ACC112 (cell line): ENCODE results near the gene PLEKHD1.

Experiments
- H2AFZ ChIP-seq: fragments of 200-600 bp; sonication (generic); one replicate; pipeline ENCODE4 v1.6.0; 2017; ENCODE audit warnings: antibody characterized with exemption, low read length; ENCODE audit not compliant: unreplicated experiment
- H3K27ac ChIP-seq: fragments of 200-600 bp; sonication (generic); 2 replicates; pipeline ENCODE4 v1.5.1; 2014; ENCODE audit warnings: low read depth, mild to moderate bottlenecking, antibody characterized with exemption, low read length, moderate library complexity
- H3K27me3 ChIP-seq: fragments of 200-600 bp; sonication (generic); 2 replicates; pipeline ENCODE4 v1.6.1; 2014; ENCODE audit warnings: mild to moderate bottlenecking, antibody characterized with exemption, low read length, moderate library complexity, mixed read lengths; ENCODE audit not compliant: insufficient read depth
- H3K36me3 ChIP-seq: fragments of 200-600 bp; sonication (generic); 2 replicates; pipeline ENCODE4 v1.6.1; 2016; ENCODE audit warnings: mild to moderate bottlenecking, antibody characterized with exemption, low read length, moderate library complexity, mixed read lengths; ENCODE audit not compliant: insufficient read depth
- H3K4me1 ChIP-seq: fragments of 200-600 bp; sonication (generic); one replicate; pipeline ENCODE4 v1.6.1; 2016; ENCODE audit warnings: low read length, mixed read lengths; ENCODE audit not compliant: insufficient read depth, unreplicated experiment, control insufficient read depth
- H3K4me3 ChIP-seq: fragments of 200-600 bp; sonication (generic); 2 replicates; pipeline ENCODE4 v1.5.1; 2014; ENCODE audit warnings: mild to moderate bottlenecking, low read depth, low read length
- H3K79me2 ChIP-seq: fragments of 200-600 bp; sonication (generic); one replicate; pipeline ENCODE4 v1.6.0; 2016; ENCODE audit warnings: low read length; ENCODE audit not compliant: control insufficient read depth, unreplicated experiment, insufficient read depth

Gene PLEKHD1

DNA sequence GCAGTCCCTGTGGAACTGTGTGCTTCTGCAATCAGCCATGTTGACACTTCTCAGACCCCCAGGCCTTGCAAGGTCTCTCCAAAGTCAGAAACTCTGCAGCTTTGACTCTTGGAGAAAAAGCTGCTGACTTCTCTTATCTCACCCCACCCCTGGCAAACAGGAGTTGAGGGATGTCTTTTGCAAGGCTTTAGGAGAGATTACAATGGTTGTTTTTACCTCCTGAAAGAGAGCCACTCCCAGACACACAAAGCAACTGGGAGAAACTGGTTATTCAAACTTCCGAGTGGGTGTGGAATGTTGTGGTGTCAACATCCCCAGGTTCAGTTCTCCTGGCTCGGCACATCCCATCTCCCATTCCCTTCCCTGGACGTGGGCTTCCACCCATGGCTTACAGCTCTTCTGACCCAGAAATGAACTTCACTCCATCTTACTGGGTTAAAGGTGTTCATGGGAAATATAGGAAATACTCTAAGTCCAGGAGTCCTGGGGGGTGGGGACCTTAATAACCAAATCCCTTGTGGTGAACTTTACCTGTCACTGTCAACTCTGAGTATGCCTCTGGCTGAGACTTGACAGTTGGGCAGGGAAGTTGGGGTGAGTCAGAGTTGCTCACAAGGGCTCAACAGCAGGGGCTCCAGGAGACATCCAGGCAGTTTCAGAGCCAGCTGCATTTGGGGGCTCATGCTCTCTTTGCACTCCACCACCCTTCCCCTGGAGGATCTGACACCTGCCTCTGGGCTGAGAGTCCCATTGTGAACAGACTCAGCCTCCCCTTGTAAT, 48.2 kb downstream of the PLEKHD1 start:
- no peaks in the 10 kb centered on the region for H3K36me3 ChIP-seq
- H3K4me1 ChIP-seq = no peaks in the 10 kb centered on the region
- H2AFZ ChIP-seq = no peak overlapping the region
- no peaks in the 10 kb centered on the region for H3K79me2 ChIP-seq
- H3K27me3 ChIP-seq = peaks cover 53% of the 10 kb centered on the region
- no peak overlapping the region for H3K4me3 ChIP-seq
- H3K27ac ChIP-seq = no peak overlapping the region

DNA sequence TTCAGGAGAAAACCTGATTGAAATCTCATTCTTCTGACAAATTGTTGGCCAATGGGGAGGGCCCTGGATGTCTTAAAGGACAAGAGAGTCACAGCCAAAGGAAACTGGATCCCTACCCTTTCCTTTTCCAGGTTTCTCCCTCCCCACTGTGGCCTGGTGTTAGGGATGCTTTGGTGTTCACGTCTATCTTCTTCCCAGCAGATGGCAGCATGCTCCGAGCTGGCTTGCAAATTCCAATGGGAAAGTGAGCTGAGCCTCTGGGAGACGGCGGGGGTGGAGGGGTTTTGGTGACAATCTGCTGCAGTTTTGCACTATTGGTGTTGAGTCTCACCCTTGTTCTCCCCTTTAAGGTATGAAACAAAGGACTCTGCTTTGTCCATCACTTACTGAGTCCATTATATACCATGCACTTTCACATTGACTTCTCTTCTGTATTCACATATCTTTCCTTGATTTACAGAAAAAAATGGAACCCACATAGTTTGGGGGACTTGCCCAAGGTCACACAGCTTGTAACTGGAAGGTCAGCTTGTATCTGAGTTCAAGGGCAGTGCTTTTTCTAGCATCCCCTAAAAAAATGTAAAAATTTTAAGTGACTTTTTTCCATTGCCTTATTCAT, 50.8 kb downstream of the PLEKHD1 start:
- Histone ChIP-seq H3K4me1 (no peaks in the 10 kb centered on the region), H3K36me3 (no peaks in the 10 kb centered on the region), H2AFZ (no peak overlapping the region), H3K4me3 (no peak overlapping the region), H3K27ac (no peak overlapping the region), H3K79me2 (no peaks in the 10 kb centered on the region), H3K27me3 (peaks cover 30% of the 10 kb centered on the region)

DNA sequence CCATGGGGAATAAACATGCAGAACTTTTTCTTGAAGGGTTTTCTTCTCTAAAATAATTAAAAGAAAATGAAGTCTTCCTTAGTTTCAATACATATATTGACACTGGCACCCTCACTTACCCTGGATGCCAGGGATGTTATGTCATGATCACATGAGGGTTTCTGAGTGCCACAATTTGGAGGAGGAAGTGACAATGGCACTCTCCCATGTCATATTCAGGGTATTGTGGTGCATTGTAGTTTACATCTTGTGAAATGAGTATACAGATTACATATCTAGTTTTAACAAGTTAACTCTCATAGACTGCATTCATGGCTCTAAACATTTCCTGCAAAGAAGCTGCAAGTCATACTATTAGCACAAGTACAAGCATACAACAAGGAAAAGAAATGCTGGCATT, 52.4 kb downstream of the PLEKHD1 start:
- no peaks in the 10 kb centered on the region for H3K4me1 ChIP-seq
- H3K79me2 ChIP-seq = no peaks in the 10 kb centered on the region
- no peak overlapping the region for H3K4me3 ChIP-seq
- no peak overlapping the region for H2AFZ ChIP-seq
- no peaks in the 10 kb centered on the region for H3K36me3 ChIP-seq
- peaks cover 14% of the 10 kb centered on the region for H3K27me3 ChIP-seq
- no peak overlapping the region for H3K27ac ChIP-seq

DNA sequence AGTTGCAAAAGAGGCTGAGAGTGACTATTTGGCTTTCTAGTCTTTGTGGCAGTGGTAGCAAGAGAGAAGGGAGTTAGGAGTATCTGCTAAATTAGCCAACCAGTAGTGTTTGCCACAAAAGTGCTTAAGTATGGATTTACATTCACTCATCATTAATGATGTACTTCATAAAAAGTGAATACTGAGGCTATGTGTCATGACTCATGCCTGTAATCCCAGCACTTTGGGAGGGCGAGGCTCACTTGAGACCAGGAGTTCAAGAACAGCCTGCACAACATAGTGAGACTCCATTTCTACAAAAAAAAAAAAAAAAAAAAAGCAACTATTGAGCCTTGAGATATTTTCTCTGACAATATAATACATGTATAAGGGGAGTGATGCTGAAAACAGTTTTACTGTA, 53.4 kb downstream of the PLEKHD1 start:
- no peak overlapping the region for H2AFZ ChIP-seq
- H3K27ac ChIP-seq = no peak overlapping the region
- no peak overlapping the region for H3K4me3 ChIP-seq
- H3K79me2 ChIP-seq = no peaks in the 10 kb centered on the region
- peaks cover 11% of the 10 kb centered on the region for H3K27me3 ChIP-seq
- no peaks in the 10 kb centered on the region for H3K4me1 ChIP-seq
- no peaks in the 10 kb centered on the region for H3K36me3 ChIP-seq

DNA sequence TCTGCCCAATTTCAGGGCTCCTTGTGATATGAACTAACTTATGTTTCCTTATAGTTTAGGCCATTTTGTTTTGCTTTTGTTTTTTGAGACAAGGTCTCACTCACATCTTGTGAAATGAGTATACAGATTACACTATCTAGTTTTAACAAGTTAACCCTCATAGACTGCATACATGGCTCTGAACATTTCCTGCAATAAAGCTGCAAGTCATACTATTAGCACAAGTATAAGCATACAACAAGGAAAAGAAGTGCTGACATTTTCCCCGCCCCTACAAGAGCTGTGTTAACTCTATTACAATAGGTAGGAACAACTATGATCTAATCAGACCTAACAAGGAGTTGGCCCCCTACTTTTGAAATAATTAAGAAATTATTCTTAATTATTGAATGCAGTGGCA, 54.2 kb downstream of the PLEKHD1 start:
- no peak overlapping the region for H3K4me3 ChIP-seq
- H3K27me3 ChIP-seq = peaks cover 3% of the 10 kb centered on the region
- H3K27ac ChIP-seq = no peak overlapping the region
- no peaks in the 10 kb centered on the region for H3K79me2 ChIP-seq
- no peak overlapping the region for H2AFZ ChIP-seq
- H3K4me1 ChIP-seq = peaks cover 6% of the 10 kb centered on the region
- H3K36me3 ChIP-seq = no peaks in the 10 kb centered on the region

DNA sequence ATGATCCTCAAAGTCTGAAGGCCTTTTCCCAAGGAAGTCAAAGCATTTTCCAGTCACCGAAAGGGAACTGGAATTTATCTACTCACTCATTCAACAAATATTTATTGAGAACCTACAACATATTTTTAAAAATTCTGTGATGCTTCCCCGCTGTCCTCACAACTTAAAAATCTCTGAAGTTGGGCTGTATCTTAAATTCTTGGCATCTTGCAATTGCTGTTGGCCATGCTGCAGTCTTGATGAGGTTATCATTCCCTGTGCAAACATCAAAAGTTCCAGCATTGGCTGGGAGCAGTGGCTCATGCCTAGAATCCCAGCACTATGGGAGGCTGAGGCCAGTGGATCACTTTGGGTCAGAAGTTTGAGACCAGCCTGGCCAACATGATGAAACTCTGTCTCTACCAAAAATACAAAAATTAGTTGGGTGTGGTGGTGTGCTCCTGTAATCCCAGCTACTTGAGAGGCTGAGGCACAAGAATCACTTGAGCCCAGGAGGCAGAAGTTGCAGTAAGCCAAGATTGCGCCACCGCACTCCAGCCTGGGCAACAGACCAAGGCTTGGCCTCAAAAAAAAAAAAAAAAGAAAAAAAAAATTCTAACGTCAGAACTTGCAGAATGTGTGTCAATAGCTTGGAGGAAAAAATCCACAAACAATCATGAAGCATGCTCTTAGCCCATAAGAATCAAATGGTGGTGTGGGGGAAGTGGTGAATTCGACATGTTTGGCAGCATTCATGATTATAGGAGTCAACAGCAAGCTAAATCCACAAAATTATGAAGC, 55.3 kb downstream of the PLEKHD1 start:
- no peaks in the 10 kb centered on the region; the same call in 1 of the 2 replicates for H3K27me3 ChIP-seq
- H3K79me2 ChIP-seq = no peaks in the 10 kb centered on the region
- peak overlapping the region; percentile 60 for H3K27ac ChIP-seq
- H3K4me1 ChIP-seq = peaks cover 13% of the 10 kb centered on the region
- H2AFZ ChIP-seq = no peak overlapping the region
- H3K4me3 ChIP-seq = no peak overlapping the region
- H3K36me3 ChIP-seq = no peaks in the 10 kb centered on the region

DNA sequence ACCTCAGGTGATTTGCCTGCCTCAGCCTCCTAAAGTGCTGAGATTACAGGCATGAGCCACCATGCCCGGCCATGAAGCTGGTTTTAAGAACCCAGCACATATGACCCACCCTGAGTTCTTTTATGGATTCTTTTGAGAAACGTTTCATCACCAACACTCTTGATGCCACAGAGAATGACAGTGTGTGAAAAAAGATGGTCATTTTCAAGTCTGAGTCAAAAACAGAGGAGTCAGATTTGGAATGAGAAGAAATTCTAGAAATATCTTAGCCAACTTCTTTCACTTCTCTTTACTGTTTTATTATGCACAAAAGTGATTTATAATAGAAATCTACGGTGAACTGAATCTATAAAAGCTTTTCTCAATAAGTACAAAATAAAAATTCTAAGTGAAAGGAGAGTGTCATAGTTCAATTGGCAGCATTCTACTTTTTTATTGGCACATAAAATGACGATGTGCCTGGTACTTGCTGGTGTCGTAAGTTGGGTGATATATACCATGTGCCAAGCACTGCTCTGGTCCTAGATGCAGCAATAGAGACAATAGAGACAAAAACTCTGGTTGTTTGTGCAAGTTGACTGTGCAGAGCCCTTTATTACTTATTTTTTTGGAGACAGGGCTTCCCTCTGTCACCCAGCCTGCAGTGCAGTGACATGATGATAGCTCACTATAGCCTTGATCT, 56.3 kb downstream of the PLEKHD1 start:
- H3K4me3 ChIP-seq = no peak overlapping the region
- H2AFZ ChIP-seq = no peak overlapping the region
- peaks cover 13% of the 10 kb centered on the region for H3K4me1 ChIP-seq
- H3K36me3 ChIP-seq = no peaks in the 10 kb centered on the region
- peak overlapping the region; percentile 15; the same call in 1 of the 2 replicates for H3K27ac ChIP-seq
- H3K79me2 ChIP-seq = no peaks in the 10 kb centered on the region
- H3K27me3 ChIP-seq = no peaks in the 10 kb centered on the region; the same call in 1 of the 2 replicates

DNA sequence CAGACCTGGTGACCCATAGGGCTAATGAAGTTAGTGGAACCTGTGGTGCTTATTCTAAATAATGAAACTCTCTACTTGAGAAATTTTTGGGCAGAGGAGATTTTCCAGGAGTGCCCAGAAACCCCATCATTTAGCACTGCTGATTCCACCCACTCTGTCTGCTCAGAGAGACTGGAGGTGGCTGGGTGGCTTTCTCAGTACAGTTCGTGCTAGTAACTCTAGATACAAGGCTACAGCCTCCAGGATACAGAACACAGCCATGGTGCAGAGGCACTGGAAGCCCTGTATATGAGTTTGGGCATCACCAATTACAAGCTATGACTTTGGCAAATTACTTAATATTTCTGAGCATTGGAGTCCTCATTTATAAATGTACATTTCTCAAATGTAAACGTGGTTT, 57.8 kb downstream of the PLEKHD1 start:
- no peak overlapping the region for H3K4me3 ChIP-seq

DNA sequence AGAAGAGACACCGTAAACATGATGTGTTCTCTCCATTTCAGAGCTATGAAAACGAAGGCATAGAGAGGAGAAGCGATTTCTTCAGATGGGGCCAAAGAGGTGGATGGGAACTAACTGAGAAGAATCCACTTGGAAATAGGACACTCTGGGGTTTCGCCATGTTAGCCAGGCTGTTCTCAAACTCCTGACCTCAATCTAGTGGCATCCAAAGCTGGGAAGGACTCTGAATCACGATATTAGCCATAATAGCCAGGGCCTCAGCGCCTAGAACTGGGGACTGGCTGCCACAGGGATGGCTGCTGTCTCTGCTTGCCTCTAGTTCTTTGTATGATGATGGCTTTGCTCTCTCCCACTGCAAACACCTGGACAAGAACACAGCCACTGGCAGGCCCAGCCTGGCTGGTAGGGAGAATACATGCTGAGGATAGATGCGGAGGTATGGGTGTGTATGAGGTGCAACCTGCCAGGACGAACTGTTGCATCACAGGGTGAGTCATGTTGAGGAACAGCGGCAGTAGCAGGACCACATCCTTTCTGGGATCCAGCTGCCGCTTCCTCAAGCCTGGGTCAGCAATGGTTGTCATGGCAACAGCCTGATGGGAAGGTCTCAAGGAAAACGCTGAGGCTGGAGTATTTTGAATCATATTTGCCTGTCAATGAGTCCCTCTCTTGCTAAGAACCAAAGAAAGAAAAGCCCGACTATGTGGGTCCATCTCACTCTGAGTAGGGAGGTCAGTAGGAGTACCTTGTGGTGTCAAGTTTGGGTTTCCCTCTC, 59.0 kb downstream of the PLEKHD1 start:
- Histone ChIP-seq H2AFZ (no peak overlapping the region), H3K79me2 (no peaks in the 10 kb centered on the region), H3K4me3 (no peak overlapping the region), H3K27me3 (peaks cover 5% of the 10 kb centered on the region; the same call in 1 of the 2 replicates), H3K4me1 (peaks cover 13% of the 10 kb centered on the region), H3K27ac (peak overlapping the region; percentile 57), H3K36me3 (no peaks in the 10 kb centered on the region)

More for the DNA sequence above, 57.8 kb downstream of the PLEKHD1 start:
- Histone ChIP-seq H3K79me2 (no peaks in the 10 kb centered on the region), H2AFZ (no peak overlapping the region), H3K27ac (no peak overlapping the region), H3K4me1 (peaks cover 13% of the 10 kb centered on the region), H3K27me3 (no peaks in the 10 kb centered on the region; the same call in 1 of the 2 replicates), H3K36me3 (no peaks in the 10 kb centered on the region)
